ENCODE results near the gene OSCP1. TPM values are rescaled to one million over a fixed set of nuclear protein-coding genes. Genes with fewer than 3 reads are reported as not detected.

OSCP1 gene
- total RNA-seq, 1 experiment from 2014 or later, result 5.7 TPM

DNA sequence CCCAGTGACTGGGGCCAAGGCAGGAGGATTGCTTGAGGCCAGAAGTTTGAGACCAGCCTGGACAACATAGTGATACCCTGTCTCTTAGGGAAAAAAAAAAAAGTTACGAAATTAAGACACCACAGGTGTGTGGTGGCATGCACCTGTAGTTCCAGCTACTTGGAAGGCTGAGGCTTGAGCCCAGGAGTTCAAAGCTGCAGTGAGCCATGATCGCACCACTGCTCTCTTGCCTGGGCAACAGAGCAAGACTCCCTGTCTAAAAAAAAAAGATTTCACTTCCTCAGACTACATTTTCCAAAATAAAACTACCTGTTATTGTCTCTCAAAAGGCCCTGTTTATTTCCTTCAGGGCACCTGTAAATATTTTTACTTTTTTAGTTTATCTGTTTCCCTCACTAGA, 59.8 kb downstream of the OSCP1 start:
- peak overlapping the region; percentile 22 for H3K27ac ChIP-seq (ENCODE audit: low read depth, low read length, poor library complexity, severe bottlenecking)
- ChIA-PET POLR2A (ENCODE audit: low non-redundant PET) (no interaction called here), CTCF (interaction anchor here (0.6 kb wide), 1 partner anchor 105 kb away, joined by 3 read pairs; no protein-coding TSS in a partner anchor)
- intact Hi-C loops (cut with micrococcal nuclease; ENCODE audit: unreplicated experiment), result no loop called here
- no peak overlapping the region for H3K4me3 ChIP-seq (ENCODE audit: low read depth, low read length, poor library complexity, severe bottlenecking)
- no peak for DNase-seq (ENCODE audit: low spot score)
- no TSS peak for BruUV-seq (replicated peaks)
- no peaks in the 10 kb centered on the region for H3K9me3 ChIP-seq (ENCODE audit: low read depth, low read length, poor library complexity, severe bottlenecking)
- H3K27me3 ChIP-seq (replicated peaks; ENCODE audit: insufficient read depth, low read depth, low read length, poor library complexity), result no peaks in the 10 kb centered on the region
- peaks cover 42% of the 10 kb centered on the region for H3K36me3 ChIP-seq (ENCODE audit: insufficient read depth, low read length, poor library complexity, severe bottlenecking)
- TF ChIP-seq, protein P1, sequence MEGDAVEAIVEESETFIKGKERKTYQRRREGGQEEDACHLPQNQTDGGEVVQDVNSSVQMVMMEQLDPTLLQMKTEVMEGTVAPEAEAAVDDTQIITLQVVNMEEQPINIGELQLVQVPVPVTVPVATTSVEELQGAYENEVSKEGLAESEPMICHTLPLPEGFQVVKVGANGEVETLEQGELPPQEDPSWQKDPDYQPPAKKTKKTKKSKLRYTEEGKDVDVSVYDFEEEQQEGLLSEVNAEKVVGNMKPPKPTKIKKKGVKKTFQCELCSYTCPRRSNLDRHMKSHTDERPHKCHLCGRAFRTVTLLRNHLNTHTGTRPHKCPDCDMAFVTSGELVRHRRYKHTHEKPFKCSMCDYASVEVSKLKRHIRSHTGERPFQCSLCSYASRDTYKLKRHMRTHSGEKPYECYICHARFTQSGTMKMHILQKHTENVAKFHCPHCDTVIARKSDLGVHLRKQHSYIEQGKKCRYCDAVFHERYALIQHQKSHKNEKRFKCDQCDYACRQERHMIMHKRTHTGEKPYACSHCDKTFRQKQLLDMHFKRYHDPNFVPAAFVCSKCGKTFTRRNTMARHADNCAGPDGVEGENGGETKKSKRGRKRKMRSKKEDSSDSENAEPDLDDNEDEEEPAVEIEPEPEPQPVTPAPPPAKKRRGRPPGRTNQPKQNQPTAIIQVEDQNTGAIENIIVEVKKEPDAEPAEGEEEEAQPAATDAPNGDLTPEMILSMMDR (conservative IDR thresholded peaks at IDR 0.05; ENCODE audit: low read depth, low read length), result no peak
- no peak for TF ChIP-seq EZH2 (IDR thresholded peaks at IDR 0.05; ENCODE audit: borderline replicate concordance, low read depth, low read length, poor library complexity, severe bottlenecking)
- peaks cover 18% of the 10 kb centered on the region for H3K4me1 ChIP-seq (ENCODE audit: insufficient read depth, low read length, poor library complexity, severe bottlenecking)

DNA sequence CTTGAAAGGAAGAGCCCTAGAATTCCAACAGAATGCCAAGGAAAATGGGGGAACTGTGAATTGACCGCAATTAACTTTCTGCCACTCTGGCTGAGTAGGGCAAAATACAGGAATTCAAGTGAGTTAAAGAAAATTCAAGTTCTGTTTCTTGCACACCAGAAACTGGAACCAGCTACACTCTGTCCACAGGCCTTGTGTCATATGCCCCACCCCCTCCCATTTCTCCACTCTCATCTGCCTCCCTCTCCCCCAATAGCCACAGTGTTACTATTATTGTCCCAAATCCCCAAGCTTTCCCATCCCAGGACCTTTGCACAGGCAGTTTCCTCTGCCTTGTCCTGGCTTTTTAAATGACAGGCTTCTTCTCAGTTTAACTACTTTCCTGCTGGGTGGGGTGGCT, 60.3 kb downstream of the OSCP1 start:
- intact Hi-C loops (cut with micrococcal nuclease; ENCODE audit: unreplicated experiment), result no loop called here
- TF ChIP-seq, protein P1 (conservative IDR thresholded peaks at IDR 0.05; ENCODE audit: low read depth, low read length), result no peak
- no peak for TF ChIP-seq EZH2 (IDR thresholded peaks at IDR 0.05; ENCODE audit: borderline replicate concordance, low read depth, low read length, poor library complexity, severe bottlenecking)
- Histone ChIP-seq H3K9me3 (ENCODE audit: low read depth, low read length, poor library complexity, severe bottlenecking) (no peaks in the 10 kb centered on the region), H3K4me3 (ENCODE audit: low read depth, low read length, poor library complexity, severe bottlenecking) (no peak overlapping the region), H3K4me1 (ENCODE audit: insufficient read depth, low read length, poor library complexity, severe bottlenecking) (peaks cover 18% of the 10 kb centered on the region), H3K27me3 (replicated peaks; ENCODE audit: insufficient read depth, low read depth, low read length, poor library complexity) (no peaks in the 10 kb centered on the region), H3K36me3 (ENCODE audit: insufficient read depth, low read length, poor library complexity, severe bottlenecking) (peaks cover 42% of the 10 kb centered on the region), H3K27ac (ENCODE audit: low read depth, low read length, poor library complexity, severe bottlenecking) (peak overlapping the region; percentile 100)
- no TSS peak for BruUV-seq (replicated peaks)
- ChIA-PET POLR2A (ENCODE audit: low non-redundant PET) (no interaction called here), CTCF (interaction anchor here (0.6 kb wide), 2 partner anchors 104 to 127 kb away, joined by 3 read pairs; no protein-coding TSS in a partner anchor)
- DNase-seq (ENCODE audit: low spot score), result no peak

DNA sequence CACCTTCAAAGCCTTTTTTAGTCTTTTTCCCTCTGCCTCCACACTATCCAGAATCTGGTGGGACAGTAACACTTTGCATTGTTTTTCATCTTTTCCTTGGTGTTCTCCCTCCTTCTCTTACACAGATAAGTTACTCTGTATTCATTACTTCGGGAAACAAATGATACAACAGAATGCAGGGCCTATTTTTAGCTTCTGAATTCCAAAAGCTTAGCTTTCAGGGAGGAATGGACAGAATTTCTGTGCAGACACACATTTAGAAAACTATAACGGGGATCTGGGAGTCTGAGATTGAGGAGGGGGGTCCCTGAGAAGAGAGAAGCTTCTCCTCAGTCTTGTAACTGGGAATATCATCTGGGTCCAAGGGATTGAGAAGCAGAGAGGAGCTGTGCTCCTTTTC, 61.0 kb downstream of the OSCP1 start:
- H3K4me3 ChIP-seq (ENCODE audit: low read depth, low read length, poor library complexity, severe bottlenecking), result no peak overlapping the region
- no peaks in the 10 kb centered on the region for H3K27me3 ChIP-seq (replicated peaks; ENCODE audit: insufficient read depth, low read depth, low read length, poor library complexity)
- no peaks in the 10 kb centered on the region for H3K9me3 ChIP-seq (ENCODE audit: low read depth, low read length, poor library complexity, severe bottlenecking)
- peaks cover 23% of the 10 kb centered on the region for H3K4me1 ChIP-seq (ENCODE audit: insufficient read depth, low read length, poor library complexity, severe bottlenecking)
- H3K27ac ChIP-seq (ENCODE audit: low read depth, low read length, poor library complexity, severe bottlenecking), result peak overlapping the region; percentile 100
- BruUV-seq (replicated peaks), result no TSS peak
- ChIA-PET CTCF (no interaction called here), POLR2A (ENCODE audit: low non-redundant PET) (interaction anchor here (0.7 kb wide), 1 partner anchor 61 kb away, joined by 6 read pairs; no protein-coding TSS in a partner anchor)
- TF ChIP-seq EZH2 (IDR thresholded peaks at IDR 0.05; ENCODE audit: borderline replicate concordance, low read depth, low read length, poor library complexity, severe bottlenecking), result no peak
- TF ChIP-seq, protein P1 (conservative IDR thresholded peaks at IDR 0.05; ENCODE audit: low read depth, low read length), result no peak
- H3K36me3 ChIP-seq (ENCODE audit: insufficient read depth, low read length, poor library complexity, severe bottlenecking), result peaks cover 42% of the 10 kb centered on the region
- intact Hi-C loops (cut with micrococcal nuclease; ENCODE audit: unreplicated experiment), result no loop called here
- DNase-seq (ENCODE audit: low spot score), result no peak
